SK-N-SH (cell line): Measurements from ENCODE around the gene VCP. TPM values are rescaled to one million over a fixed set of nuclear protein-coding genes. Genes with fewer than 3 reads are reported as not detected.

Experiments
- CTCF ChIA-PET: fragments of 300-600, 350-600 bp; formaldehyde crosslinking; extraction: SDS; loops from one replicate; lab custom pipeline; 2021; lab: Yijun Ruan, JAX
- POLR2A ChIA-PET: fragments of 350-600 bp; sonication (Branson Sonifier 250); formaldehyde crosslinking; extraction: SDS; loops from one replicate; lab custom pipeline; 2020; ENCODE audit warnings: antibody characterized with exemption, inconsistent platforms; lab: Yijun Ruan, JAX
- DNase-seq: peaks from one replicate; pipeline ENCODE4 v3.0.0; 2012
- H2AFZ ChIP-seq: fragments of 200-600 bp; sonication (generic); 2 replicates; pipeline ENCODE4 v1.8.1; 2016; ENCODE audit warnings: antibody characterized with exemption, mild to moderate bottlenecking, low read depth
- H3F3A ChIP-seq: fragments of 200-600 bp; sonication (generic); replicated peaks from 2 replicates; pipeline ENCODE3; 2016; ENCODE audit warnings: antibody characterized with exemption, mild to moderate bottlenecking; ENCODE audit not compliant: insufficient read depth
- H3K27ac ChIP-seq, 2 experiments: fragments of 200-500 bp in 1 of 2; fragments of 200-600 bp in 1 of 2; sonication (Bioruptor generic) in 1 of 2; sonication (generic), shearing (Covaris generic) in 1 of 2; 2 replicates each; pipeline versions ENCODE4 v1.5.1 to v1.6.1; 2014 to 2016; ENCODE audit warnings: low read depth in 2 of 2, inconsistent platforms in 1 of 2, low read length in 1 of 2, mild to moderate bottlenecking in 1 of 2, mixed read lengths in 1 of 2
- H3K27me3 ChIP-seq: fragments of 200-600 bp; sonication (generic), shearing (Covaris generic); 2 replicates; pipeline ENCODE4 v1.6.1; 2016; ENCODE audit warnings: mixed run types; ENCODE audit not compliant: insufficient read depth
- H3K36me3 ChIP-seq, 2 experiments: fragments of 200-500 bp in 1 of 2; fragments of 200-600 bp in 1 of 2; sonication (Bioruptor generic) in 1 of 2; sonication (generic) in 1 of 2; replicated peaks in 1 of 2; 2 replicates each; pipeline versions ENCODE3 to v1.5.1; 2014 to 2016; ENCODE audit warnings: low read length in 1 of 2, mild to moderate bottlenecking in 1 of 2; ENCODE audit not compliant: insufficient read depth in 2 of 2, control insufficient read depth in 1 of 2
- H3K4me1 ChIP-seq, 2 experiments: fragments of 200-500 bp in 1 of 2; fragments of 200-600 bp in 1 of 2; sonication (Bioruptor generic) in 1 of 2; sonication (generic), shearing (Covaris generic) in 1 of 2; 2 replicates each; pipeline versions ENCODE4 v1.5.1 to v1.6.1; 2014 to 2016; ENCODE audit warnings: low read depth in 1 of 2, low read length in 1 of 2, mixed run types in 1 of 2; ENCODE audit not compliant: insufficient read depth in 2 of 2, control insufficient read depth in 1 of 2
- H3K4me2 ChIP-seq: fragments of 200-600 bp; sonication (generic), shearing (Covaris generic); 2 replicates; pipeline ENCODE4 v1.6.1; 2017; ENCODE audit warnings: mixed run types
- H3K4me3 ChIP-seq, 2 experiments: fragments of 200-500 bp in 1 of 2; fragments of 200-600 bp in 1 of 2; sonication (Bioruptor generic) in 1 of 2; sonication (generic), shearing (Covaris generic) in 1 of 2; 2 replicates each; pipeline versions ENCODE4 v1.5.1 to v1.8.1; 2014 to 2016; ENCODE audit warnings: low read depth in 2 of 2, inconsistent platforms in 1 of 2, low read length in 1 of 2, mild to moderate bottlenecking in 1 of 2, mixed read lengths in 1 of 2, moderate library complexity in 1 of 2
- H3K79me2 ChIP-seq: fragments of 200-600 bp; sonication (generic); 2 replicates; pipeline ENCODE4 v1.8.1; 2017; ENCODE audit warnings: mild to moderate bottlenecking; ENCODE audit not compliant: insufficient read depth
- H3K9ac ChIP-seq: fragments of 200-600 bp; sonication (generic); 2 replicates; pipeline ENCODE4 v1.6.1; 2017; ENCODE audit warnings: mixed run types
- H3K9me2 ChIP-seq: fragments of 200-600 bp; sonication (generic); 2 replicates; pipeline ENCODE4 v1.6.1; 2017; ENCODE audit warnings: mixed run types
- H3K9me3 ChIP-seq: fragments of 200-600 bp; sonication (generic); 2 replicates; pipeline ENCODE4 v1.6.1; 2017; ENCODE audit warnings: mixed run types, mild to moderate bottlenecking, moderate library complexity
- H4K20me1 ChIP-seq: fragments of 200-600 bp; sonication (generic); 2 replicates; pipeline ENCODE4 v1.6.1; 2017; ENCODE audit warnings: mild to moderate bottlenecking, mixed run types; ENCODE audit not compliant: insufficient read depth
- CHD2 ChIP-seq: fragments of 150-350 bp; IDR thresholded peaks from 2 replicates; pipeline ENCODE4 v1.6.1; 2018; ENCODE audit warnings: low read length; ENCODE audit not compliant: partially characterized antibody
- ELF1 ChIP-seq: IDR thresholded peaks from 2 replicates; pipeline ENCODE4 v1.4.0; 2012
- GABPA ChIP-seq: IDR thresholded peaks from 2 replicates; pipeline ENCODE4 v1.4.0; 2012; ENCODE audit warnings: low read depth, mild to moderate bottlenecking
- JUND ChIP-seq: IDR thresholded peaks from 2 replicates; pipeline ENCODE4 v1.4.0; 2012
- MEF2A ChIP-seq: IDR thresholded peaks from 2 replicates; pipeline ENCODE4 v1.4.0; 2012; ENCODE audit warnings: low read depth, borderline replicate concordance
- MXI1 ChIP-seq: IDR thresholded peaks from 2 replicates; pipeline ENCODE4 v1.6.1; 2012; ENCODE audit warnings: mild to moderate bottlenecking, low read depth, low read length, improper control_type of control experiment
- NFIC ChIP-seq: IDR thresholded peaks from 2 replicates; pipeline ENCODE4 v1.4.0; 2012; ENCODE audit warnings: borderline replicate concordance
- NRF1 ChIP-seq: IDR thresholded peaks from 2 replicates; pipeline ENCODE4 v1.6.1; 2012; ENCODE audit warnings: low read depth, mild to moderate bottlenecking, low read length
- RAD21 ChIP-seq: IDR thresholded peaks from 2 replicates; pipeline ENCODE4 v1.6.1; 2012; ENCODE audit warnings: mild to moderate bottlenecking, low read length
- RFX5 ChIP-seq: IDR thresholded peaks from 2 replicates; pipeline ENCODE4 v1.6.1; 2012; ENCODE audit warnings: mild to moderate bottlenecking, improper control_type of control experiment, low read length
- RXRA ChIP-seq: IDR thresholded peaks from 2 replicates; pipeline ENCODE4 v1.4.0; 2012; ENCODE audit warnings: low read depth, mild to moderate bottlenecking, borderline replicate concordance
- TAF1 ChIP-seq: IDR thresholded peaks from 2 replicates; pipeline ENCODE4 v1.6.1; 2012; ENCODE audit warnings: low read depth, mild to moderate bottlenecking, low read length, moderate library complexity, borderline replicate concordance
- TEAD4 ChIP-seq: IDR thresholded peaks from 2 replicates; pipeline ENCODE4 v1.4.0; 2012; ENCODE audit warnings: mild to moderate bottlenecking, borderline replicate concordance; ENCODE audit not compliant: insufficient read depth
- WGBS: methylation state at CpG from one replicate; pipeline ENCODE4 v1.1.6; 2017; ENCODE audit warnings: low lambda C conversion rate; 5-methylcytosine and 5-hydroxymethylcytosine counted together
- polyA plus RNA-seq, 3 experiments: library from polyadenylated mRNA; depleted of rRNA; stranded (reverse); fragments of >200 nt; gene quantifications; 2 replicates each; pipeline ENCODE4 v1.2.3, GENCODE V29; 2012
- TF ChIP-seq, protein P1 (sequence below): IDR thresholded peaks from 2 replicates; pipeline ENCODE4; 2012
- TF ChIP-seq, protein P2 (sequence below): fragments of 200-600 bp; sonication (generic); IDR thresholded peaks from 2 replicates; pipeline ENCODE4 v1.6.1; 2017; ENCODE audit warnings: antibody characterized with exemption, mild to moderate bottlenecking, moderate library complexity
- TF ChIP-seq, protein P3 (sequence below): IDR thresholded peaks from 2 replicates; pipeline ENCODE4 v1.4.0; 2012; ENCODE audit warnings: low read depth
- TF ChIP-seq, protein P4 (sequence below): fragments of 150-350 bp; IDR thresholded peaks from 2 replicates; pipeline ENCODE4 v1.6.1; 2016; ENCODE audit warnings: mild to moderate bottlenecking, low read depth, low read length

The VCP gene
- polyA plus RNA-seq, 1 of the 3 experiments (the other 2 are of a cell fraction): 238 TPM

- H3K9me2 ChIP-seq: no peaks in the 10 kb centered on the region
- DNase-seq: no peak
- H3K9me3 ChIP-seq: no peaks in the 10 kb centered on the region
- H4K20me1 ChIP-seq: no peaks in the 10 kb centered on the region
- 90% methylated on average over 2 of the region's 2 CpGs for WGBS
- CTCF ChIA-PET: interaction anchor here (2.5 kb wide), 1 partner anchor 11 kb away, joined by 10 read pairs; the partner anchor contains the start of gene PIGO
- peaks cover 12% of the 10 kb centered on the region for H3F3A ChIP-seq
- no peaks in the 10 kb centered on the region for H3K4me1 ChIP-seq
- no peaks in the 10 kb centered on the region for H3K79me2 ChIP-seq
- H3K27me3 ChIP-seq: no peaks in the 10 kb centered on the region
- no peak overlapping the region for H3K9ac ChIP-seq
- no peak overlapping the region for H3K4me2 ChIP-seq
- no peak overlapping the region for H3K27ac ChIP-seq
- peaks cover 0 to 19% of the 10 kb centered on the region in 2 experiments for H3K36me3 ChIP-seq
- no peak overlapping the region for H2AFZ ChIP-seq
- TF ChIP-seq CHD2: no peak
- TF ChIP-seq GABPA: no peak
- TF ChIP-seq RAD21: no peak
- TF ChIP-seq, protein P1, sequence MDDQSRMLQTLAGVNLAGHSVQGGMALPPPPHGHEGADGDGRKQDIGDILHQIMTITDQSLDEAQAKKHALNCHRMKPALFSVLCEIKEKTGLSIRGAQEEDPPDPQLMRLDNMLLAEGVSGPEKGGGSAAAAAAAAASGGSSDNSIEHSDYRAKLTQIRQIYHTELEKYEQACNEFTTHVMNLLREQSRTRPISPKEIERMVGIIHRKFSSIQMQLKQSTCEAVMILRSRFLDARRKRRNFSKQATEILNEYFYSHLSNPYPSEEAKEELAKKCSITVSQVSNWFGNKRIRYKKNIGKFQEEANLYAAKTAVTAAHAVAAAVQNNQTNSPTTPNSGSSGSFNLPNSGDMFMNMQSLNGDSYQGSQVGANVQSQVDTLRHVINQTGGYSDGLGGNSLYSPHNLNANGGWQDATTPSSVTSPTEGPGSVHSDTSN: no peak
- TF ChIP-seq RXRA: no peak
- no peak for TF ChIP-seq MEF2A
- TF ChIP-seq TEAD4: no peak
- no peak for TF ChIP-seq NFIC
- TF ChIP-seq, protein P2, sequence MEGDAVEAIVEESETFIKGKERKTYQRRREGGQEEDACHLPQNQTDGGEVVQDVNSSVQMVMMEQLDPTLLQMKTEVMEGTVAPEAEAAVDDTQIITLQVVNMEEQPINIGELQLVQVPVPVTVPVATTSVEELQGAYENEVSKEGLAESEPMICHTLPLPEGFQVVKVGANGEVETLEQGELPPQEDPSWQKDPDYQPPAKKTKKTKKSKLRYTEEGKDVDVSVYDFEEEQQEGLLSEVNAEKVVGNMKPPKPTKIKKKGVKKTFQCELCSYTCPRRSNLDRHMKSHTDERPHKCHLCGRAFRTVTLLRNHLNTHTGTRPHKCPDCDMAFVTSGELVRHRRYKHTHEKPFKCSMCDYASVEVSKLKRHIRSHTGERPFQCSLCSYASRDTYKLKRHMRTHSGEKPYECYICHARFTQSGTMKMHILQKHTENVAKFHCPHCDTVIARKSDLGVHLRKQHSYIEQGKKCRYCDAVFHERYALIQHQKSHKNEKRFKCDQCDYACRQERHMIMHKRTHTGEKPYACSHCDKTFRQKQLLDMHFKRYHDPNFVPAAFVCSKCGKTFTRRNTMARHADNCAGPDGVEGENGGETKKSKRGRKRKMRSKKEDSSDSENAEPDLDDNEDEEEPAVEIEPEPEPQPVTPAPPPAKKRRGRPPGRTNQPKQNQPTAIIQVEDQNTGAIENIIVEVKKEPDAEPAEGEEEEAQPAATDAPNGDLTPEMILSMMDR: no peak
- TF ChIP-seq JUND: no peak
- no peak for TF ChIP-seq ELF1
- no peak for TF ChIP-seq NRF1
- TF ChIP-seq MXI1: no peak
- TF ChIP-seq TAF1: no peak
- TF ChIP-seq RFX5: no peak
- TF ChIP-seq, protein P3, sequence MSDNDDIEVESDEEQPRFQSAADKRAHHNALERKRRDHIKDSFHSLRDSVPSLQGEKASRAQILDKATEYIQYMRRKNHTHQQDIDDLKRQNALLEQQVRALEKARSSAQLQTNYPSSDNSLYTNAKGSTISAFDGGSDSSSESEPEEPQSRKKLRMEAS: no peak
- TF ChIP-seq, protein P4, sequence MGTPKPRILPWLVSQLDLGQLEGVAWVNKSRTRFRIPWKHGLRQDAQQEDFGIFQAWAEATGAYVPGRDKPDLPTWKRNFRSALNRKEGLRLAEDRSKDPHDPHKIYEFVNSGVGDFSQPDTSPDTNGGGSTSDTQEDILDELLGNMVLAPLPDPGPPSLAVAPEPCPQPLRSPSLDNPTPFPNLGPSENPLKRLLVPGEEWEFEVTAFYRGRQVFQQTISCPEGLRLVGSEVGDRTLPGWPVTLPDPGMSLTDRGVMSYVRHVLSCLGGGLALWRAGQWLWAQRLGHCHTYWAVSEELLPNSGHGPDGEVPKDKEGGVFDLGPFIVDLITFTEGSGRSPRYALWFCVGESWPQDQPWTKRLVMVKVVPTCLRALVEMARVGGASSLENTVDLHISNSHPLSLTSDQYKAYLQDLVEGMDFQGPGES: no peak
- no peak overlapping the region for H3K4me3 ChIP-seq
- POLR2A ChIA-PET: no interaction called here
Observed at GRCh38 chr9:35085078-35085477, 12.7 kb upstream of the VCP start.
